Measurements from ENCODE around the gene PTPRN2.

PTPRN2 gene

DNA sequence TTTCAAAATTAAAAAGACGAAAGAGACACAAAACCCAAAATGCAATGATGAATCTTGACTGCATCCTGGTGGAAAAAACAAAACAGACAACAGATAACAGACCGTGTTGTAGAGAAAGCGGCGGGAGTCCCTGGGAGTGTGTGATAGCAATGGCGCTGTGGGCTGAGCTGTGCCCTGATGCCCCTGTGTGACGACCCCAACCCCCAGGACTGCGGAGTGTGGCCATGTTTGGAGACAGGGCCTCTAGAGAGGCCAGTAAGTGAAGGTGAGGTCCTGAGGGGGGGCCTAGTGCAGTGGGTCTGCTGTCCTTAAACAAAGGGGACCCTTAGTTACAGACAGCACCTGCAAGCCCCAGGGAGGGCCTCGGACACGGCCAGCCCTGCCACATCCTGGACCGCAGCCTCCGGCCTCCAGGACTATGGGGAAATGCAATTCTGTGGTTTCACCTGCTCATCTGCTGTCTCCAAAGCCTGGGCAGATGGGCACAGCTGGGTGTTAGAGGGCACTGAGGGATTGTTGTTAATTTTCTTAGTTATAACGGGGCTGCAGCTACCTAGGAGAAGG is 973.1 kb downstream of the PTPRN2 start:
- FAIRE-seq: no peak

DNA sequence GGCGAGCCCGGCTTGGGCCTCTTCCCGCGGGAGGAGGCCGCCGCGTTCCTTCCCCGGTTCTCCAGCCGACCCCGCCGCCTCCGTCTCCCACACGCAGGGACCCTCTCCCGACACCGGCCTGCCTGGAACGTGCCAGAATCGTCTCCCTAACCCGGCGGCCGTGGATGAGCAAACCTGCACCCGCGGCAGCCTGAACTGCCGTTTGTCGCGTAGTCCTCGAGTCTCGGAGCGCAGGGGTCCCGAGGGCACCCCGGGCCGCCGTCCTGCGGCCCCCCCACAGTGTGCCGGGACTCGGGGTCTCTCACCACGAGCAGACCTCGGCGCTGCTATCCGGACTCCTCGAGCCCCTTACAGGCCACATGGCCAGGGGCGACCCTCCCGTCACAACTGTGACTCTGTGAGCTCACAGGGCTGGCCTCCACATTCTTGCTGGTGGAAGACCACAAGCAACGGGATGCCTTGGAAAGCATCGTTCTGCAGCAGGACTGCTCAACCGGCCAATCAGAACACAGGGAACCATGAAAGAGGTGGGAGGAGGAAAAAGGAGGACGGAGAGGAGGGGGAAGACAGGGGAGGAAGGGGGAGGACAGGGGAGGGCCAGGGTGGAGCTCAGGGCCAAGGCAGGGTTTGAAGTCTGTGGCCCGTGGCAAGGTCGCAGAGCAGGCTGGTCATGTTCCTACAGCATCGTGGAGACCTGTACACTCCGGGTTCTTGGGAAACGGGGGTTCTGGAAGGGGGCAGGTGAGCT is 973.9 kb downstream of the PTPRN2 start:
- no peak for FAIRE-seq

DNA sequence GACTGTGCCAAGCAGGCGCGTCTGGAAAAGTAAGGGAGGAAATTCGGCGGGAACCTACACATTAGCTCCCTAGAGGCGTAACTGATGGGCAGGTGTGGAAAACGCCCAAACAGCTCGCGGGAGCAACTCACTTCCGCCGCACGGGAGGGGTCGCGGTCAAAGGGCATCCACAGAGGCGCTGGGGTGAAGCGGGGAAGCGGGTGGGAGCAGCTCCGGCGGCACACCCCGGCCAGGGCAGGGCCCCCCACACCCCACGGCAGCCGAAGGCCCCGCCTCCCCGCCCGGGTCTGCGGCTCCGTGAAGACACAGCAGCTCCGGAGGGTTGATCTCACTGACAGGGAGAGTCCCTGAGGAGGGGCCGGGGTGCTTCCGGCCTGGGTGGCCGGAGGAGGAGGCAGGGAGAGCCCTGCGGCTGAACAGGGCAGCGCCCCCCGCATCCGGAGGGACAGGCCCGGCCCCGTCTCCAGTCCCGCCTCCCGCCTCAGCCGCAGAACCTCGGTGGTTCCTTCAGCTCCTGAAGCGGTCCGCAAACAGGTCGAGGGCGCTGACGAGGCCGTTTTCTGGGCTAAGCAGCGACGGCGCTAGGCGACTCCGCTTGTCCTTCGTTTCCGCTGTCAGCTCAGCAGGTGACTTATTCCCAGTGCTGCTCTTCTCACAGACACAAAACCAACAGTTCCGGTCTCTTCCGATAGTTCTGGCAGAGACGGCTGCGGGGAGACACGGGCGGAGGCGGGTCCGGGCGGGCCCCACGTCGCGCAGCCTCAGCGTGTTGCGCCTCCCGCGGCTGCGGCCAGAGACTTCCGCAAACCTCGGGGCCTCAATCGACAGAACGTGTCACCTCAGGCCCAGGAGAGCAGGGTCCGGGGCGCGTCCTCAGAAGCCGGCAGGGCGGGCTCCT is 974.7 kb downstream of the PTPRN2 start:
- FAIRE-seq: no peak

DNA sequence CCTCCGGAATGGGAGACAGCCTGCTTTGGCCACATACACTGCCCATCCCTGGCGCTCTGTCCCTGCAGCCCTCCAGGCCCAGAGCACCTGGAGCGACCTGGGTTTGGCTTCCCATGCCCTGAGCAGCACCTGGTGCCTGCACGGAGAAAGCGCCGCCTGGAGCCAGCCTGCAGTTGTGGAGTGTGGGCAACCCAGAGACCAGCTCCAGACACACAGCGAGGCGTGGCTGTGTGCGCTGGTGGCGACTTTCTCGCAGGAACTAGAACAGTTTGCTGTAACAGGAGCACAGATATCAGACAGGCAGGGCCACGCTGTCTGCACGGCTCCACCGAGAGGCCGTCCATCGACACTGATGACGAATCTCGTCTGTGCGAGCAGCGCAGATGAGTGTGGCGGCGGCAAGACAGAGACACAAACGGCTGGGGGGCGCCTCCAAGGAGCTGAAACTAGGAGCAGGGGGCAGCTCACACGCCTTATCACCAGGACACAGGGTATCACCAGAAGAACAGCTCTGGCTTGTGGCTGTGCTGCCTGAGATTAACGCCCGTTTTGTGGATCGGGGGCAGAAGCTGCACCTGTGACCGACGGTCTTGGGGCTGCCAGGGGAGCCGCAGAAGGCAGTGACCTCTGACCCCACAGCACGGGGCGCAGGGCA is 975.5 kb downstream of the PTPRN2 start:
- FAIRE-seq: no peak

DNA sequence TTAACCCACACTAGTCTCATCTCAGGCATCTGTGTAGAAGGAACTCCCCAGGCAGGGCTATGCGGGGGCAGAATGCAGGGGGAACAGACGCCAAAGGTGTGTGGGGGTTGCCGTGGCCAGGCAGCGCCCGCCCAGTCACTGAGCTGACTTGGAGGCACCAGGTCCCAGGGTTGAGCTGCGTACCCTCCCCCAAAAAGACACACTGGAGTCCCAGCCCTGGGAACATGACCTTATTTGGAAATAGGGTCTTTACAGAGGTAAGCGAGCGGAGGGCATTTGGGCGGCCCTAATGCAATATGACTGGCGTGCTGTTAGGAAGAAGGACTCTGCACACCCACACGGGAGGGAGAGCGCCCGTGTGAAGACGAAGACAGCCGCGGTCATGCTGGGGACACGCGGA is 976.3 kb downstream of the PTPRN2 start:
- no peak for FAIRE-seq

DNA sequence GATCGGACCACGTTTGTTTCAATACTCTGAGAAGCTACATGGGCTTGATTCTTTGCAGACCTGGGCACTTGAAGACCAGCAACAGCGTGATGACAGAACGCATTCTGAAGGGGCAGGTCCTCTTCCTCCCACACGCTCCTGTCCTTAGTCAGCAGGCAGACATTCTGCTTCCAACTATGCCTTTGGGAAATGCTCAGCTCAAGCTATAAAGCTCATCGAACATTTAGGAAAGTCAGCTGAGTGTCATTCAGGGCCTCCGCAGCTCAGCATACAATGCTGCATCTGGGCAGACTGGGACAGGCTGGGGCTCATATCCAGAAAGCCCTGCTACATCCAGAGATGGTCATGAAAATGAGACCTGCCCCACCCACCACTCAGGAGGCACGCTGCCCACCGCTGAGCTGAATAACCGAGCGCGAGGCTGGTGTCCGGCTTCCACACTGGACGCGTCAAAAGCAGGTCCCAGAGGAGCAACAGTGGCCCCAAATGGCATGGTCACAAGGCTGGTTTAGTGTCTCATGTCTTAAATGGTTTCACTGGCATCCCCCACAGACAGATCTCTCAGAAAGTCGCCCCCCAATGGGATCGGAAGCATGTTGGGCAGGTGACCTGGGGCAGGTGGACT is 976.8 kb downstream of the PTPRN2 start:
- FAIRE-seq: no peak

DNA sequence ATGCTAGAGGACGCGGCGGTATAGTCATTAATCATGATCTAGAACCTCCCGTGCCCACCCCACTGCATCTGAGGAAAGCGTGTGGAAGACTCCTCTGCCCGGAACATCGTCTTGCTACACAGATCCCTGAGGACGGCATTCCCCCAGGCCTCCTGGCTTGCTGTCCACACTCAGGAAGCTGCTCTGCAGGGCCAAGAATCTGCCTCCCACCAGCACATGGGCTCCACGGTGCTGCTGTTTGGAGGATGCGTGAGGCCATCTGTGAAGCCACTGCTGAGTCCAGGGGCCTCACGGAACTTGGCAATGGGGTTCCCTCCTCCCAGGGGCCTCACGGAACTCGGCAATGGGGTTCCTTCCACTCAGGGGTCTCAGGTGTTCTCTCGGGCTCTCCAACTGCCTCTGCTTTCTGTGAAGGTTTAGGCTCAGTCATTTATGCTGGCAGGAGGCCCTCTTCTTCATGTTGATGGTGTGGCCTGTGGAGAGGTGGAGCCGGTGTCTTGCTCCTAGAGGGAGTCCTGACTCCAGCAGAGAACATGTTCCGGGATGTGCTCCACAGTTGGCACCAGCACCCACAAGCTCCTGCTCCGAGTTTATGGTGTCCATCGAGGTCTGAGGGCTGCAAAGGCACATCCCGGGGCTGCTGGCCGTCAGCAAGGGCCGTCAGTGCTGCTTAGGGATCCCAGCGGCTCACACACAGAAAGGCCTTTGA is 977.5 kb downstream of the PTPRN2 start:
- FAIRE-seq: no peak

DNA sequence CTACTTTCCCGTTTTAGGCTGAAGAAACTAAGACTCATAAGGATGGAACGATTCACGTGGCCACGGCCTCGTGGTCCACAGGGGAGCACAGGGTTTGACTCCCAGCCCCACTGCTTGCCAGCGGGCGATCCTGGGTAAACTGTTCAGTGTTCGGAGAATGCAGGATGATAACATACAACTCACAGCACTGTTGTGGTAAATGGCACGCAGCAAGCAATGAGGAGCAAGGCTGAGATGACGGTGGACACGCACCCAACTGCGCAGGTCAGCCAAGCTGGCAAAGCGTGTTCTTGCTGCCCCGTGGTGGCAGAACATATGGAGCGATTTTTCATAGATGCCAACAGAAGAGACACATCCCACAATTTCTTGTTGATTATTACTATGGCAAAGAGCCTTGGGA is 978.1 kb downstream of the PTPRN2 start:
- FAIRE-seq: no peak

DNA sequence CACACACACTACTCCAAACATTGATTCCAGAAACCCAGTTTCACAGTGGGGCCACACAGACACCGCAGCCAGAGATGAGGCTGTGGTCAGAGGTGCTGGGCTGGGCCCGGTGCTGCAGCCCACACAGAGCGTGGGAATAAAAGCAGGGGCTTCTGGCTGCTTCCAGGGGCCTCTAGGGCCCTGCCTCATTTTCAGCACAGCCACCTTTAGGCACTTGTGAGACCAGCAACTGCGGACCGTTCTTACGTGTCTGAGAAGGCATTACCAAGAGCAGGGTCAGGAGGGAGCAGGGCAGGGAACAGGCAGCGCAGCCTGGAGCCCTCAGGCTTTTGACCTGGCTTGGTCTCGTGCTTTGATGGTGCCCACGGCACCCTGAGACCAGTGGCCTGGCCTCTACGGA is 980.4 kb downstream of the PTPRN2 start:
- no peak for FAIRE-seq

DNA sequence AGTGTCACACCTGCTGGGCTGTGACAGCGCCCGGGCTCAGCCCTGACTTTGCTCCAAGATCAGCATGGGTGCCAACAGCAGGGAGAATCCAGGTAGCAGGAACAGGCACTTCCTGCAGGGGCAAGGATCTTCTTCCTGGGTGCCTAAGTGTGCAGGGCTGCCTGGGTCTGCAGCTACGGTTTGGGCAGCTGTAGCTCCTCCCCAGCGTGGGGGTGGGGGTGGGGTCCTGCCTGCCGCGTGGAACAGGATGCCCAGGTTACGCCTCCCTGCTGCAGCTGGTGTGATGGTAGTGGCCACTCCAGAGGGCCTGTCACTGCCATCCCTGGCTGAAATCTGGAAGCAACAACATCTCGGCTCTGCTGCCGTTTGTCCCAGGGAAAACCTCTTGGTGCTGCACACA is 981.5 kb downstream of the PTPRN2 start:
- FAIRE-seq: no peak

DNA sequence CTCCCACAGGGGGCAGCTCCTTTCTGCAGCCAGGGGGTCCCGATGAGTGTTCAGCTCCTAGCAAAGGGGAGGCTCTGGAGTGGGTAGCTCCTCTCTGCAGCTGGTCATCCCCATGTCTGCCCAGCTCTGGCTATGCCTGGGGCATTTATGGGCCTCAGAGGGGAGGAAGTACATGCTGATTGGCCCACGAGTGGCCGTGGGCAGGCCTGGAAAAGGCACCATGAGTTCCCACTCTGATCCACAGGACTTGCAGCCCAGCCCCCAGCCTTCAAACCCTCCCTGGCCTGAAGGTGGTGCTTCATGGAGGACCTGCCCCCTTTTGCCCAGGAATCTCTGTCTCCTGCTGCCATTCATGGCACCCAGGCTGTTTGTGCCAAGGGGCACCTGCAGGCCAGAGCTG is 982.0 kb downstream of the PTPRN2 start:
- no peak for FAIRE-seq

DNA sequence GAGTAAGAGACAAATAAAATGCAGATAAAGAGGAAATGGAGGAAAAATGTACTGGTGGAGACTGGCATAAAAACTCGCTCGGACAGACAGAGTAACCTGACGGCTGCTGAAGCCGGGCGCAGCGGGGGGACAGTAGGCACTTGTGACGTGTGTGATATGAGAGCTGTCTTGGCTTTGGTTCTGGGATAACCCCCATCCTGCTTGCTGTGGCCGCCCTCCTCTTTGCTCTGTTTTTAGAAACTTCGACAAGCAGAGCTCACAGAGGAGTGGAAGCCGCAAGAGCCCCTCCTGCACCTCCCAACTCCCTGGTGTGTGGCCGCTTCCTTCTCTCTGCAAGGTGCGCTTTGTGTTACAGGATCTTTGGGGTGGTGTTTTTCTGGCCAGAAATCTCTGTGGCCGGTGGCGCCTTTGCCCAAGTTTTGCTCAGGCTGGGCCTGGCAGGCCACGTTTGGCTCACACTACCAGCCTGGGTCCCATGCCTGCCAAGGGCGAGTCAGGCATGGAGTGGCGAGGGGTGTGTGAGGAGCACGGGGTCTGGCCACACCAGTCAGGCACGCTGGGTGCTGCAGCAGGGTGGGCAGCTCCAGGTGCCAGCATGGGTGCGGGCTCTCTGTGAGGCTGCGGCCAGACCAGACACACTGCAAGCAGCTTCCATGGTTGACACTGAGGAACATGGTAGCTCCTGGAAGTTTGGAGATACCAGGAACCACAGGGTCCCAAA is 982.8 kb downstream of the PTPRN2 start:
- no peak for FAIRE-seq

DNA sequence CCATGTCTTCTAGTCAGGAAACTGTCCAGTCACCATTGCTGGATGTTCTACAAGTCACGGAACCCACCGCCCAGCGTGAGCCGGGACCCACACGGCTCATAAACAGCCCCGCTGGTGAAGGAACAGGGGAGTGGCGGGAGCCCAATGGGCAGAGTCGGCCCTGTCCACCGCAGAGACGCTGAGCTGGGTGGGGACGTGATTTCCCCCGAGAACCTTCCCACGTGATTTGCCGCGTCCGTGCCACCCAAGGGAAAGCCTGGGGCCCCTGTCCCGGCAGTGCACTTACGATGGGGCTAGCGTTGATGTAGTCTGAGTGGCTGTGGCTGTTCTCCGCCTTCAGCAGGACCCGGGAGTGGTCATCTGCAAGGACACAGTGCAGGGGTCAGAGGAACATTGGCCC is 983.9 kb downstream of the PTPRN2 start:
- no peak for FAIRE-seq

DNA sequence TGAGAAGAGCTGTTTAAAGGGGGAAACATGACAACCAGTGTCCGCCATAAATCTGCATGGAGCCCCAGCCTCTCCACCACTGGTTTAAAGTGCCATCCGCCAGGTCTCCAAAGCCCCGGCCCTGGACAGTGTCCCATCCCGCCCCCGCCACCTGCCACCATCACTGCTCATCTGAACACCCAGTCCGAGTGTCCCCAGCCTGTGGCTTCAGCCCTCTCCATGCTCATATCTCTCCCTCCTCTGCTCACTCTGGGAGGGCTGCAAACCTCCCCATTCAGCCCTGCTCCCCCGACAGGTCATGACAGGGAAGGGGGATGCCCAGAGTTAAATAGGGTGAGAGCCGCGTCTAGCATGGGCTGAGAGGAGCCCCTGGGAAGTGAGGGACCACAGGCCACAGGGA is 984.6 kb downstream of the PTPRN2 start:
- no peak for FAIRE-seq

DNA sequence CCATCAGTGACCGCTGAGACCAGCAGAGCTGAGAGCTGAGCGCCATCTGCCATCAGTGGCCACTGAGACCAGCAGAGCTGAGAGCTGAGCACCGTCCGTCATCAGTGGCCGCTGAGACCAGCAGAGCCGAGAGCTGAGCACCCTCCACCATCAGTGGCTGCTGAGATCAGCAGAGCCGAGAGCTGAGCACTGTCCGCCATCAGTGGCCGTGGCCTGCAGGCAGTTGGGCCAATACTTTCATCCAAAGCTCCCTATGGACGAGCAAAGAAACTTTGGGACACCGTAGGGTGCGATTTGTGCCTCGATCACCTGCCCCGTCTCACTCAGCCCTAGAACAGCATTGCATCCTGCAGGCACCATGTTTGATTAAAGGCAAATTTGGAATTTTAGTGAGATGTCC is 985.0 kb downstream of the PTPRN2 start:
- FAIRE-seq: no peak

DNA sequence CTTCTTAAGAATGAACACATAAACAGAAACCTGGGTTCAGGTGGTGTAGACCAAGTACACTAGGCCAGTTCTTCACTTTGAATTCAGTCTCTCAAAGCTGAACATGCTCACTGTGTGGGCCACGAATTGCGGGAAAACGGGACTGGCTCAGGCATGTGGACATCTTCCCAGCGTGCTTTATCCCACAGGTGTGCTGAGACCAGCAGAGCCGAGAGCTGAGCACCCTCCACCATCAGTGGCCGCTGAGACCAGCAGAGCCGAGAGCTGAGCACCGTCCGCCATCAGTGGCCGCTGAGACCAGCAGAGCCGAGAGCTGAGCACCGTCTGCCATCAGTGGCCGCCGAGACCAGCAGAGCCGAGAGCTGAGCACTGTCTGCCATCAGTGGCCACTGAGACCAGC is 985.5 kb downstream of the PTPRN2 start:
- no peak for FAIRE-seq

DNA sequence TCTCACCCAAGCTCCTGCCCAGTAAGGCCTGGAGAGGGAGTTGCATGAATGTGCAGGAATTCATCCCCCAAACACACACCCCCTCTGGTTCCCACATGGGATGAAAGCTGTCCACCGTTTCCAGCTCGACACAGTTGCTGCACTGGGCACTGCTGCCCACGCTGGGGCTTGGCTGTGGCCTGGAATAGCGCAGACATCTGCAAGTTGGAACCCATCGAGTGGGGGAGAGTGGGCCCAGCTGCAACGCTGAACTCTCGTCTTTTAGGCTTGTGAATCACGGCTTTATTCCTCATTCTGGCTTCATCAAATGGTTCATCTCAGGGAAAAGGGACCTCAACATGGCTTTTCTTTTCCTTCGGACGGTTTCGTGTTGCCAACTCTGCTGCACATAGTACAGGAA is 986.1 kb downstream of the PTPRN2 start:
- FAIRE-seq: no peak

DNA sequence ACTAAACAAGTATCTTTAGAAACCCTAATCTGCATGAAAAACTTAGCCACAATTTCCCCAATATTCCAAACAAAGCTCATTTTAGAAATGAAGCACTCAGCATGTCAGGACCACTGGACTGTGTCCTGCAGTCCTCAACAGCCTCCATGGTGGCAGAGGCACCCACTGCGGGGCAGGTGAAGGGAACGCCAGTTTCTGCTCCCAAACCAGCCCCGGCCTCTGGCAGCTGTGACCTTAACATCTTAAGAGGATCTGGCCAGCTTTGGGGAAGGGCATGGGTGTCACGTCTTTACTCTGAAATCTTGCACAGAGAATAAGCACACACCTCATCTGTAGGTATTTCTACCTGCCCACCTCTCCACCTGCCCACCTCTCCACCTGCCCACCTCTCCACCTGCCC is 988.1 kb downstream of the PTPRN2 start:
- FAIRE-seq: no peak

DNA sequence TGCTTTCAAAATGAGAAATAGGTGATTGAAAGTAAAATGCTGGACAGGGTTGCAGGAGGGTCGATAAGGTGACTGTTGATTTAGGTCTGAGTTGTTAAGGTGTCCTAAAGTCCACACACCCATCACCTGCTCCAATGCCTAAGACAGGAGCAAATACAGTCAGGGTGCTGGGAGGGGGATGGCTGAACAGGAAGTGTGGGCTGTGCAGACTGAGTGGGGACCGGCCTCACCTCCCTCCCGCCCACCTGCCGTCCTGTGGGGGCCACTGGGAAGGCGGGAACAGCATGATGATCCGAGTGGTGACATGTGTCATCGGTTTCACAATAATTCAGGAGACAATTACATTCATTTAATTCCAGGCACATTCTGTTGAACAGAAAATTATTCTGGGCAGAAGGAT is 990.1 kb downstream of the PTPRN2 start:
- no peak for FAIRE-seq

DNA sequence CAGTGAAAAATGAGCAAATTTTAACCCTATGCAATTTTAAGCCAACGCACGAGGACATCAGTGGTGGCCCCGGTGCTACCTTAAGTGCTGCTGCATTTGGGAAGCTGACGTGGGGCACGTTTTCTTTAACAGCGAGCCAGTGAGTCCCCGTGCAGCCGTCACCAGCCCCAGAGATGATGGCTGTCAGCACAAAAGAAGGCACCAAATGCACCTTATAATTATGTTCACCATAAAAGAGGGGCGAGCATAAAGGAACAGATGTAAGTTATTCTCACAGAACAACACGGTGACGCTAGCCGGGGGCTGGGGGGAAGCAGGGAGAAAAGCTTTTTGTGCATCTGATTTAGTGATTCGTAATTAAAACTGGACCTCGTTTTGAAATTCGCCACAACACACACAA is 990.7 kb downstream of the PTPRN2 start:
- no peak for FAIRE-seq

DNA sequence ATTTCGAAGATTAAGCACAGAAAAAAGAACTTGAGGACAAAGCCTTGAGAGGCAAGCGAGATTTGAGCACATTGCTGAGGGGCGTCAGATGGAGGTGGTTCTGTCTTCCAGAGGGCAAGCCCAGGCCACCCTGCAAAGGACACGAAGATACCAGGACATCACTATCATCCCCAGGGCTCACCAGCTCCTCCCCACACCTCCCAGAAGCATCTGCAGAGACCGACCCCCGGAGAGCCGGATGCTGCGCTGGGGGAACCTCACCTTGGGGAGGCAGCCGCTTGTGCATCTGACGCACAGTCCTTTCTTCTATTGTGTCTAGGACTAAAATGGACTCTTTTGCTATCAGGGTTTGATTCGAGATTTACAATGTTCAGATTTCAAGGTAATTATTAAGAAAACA is 991.2 kb downstream of the PTPRN2 start:
- no peak for FAIRE-seq

DNA sequence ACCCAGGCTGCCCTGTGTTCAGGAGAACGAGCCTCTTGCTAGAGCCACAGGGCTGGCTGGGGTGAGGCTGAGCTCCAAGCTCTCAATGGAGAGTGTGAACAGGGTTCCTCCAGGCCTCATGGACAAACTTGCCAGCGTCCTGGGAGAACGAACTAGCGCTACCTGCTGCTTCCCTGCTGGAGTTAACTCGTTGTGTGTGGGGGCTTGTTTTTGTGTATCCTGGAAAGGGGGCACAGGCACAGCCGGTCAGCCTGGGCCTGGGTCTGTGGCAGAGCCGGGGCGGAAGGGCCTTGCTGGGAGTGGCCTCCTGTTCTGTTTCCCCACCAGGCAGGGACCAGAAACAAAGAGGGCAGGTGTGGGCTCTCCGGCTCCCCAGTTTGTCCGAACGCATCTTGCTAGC is 991.6 kb downstream of the PTPRN2 start:
- FAIRE-seq: no peak

Data from islet of Langerhans (tissue), 1 donor.